ENCODE data around the gene RABGAP1. TPM values are rescaled to one million over a fixed set of nuclear protein-coding genes. Genes with fewer than 3 reads are reported as not detected.

The RABGAP1 gene
- total and polyA plus RNA-seq, 10 of the 15 experiments (the other 5 are each of a cell fraction or from before 2014, with no cell fraction given): 2.6 to 31.6 (median 12.5) TPM

- Histone ChIP-seq H3K79me2 (ENCODE audit: control insufficient read depth, insufficient read depth, low read length) (no peaks in the 10 kb centered on the region), H3K27ac (ENCODE audit: control insufficient read depth, insufficient read depth) (no peak overlapping the region), H2AFZ (ENCODE audit: control insufficient read depth, low read depth, low read length) (no peak overlapping the region), H3K9me3 (replicated peaks; ENCODE audit: control insufficient read depth, insufficient read depth, low read length) (no peaks in the 10 kb centered on the region), H3K4me1 (ENCODE audit: control insufficient read depth, insufficient read depth, low read length) (no peaks in the 10 kb centered on the region), H4K20me1 (ENCODE audit: control insufficient read depth, insufficient read depth) (no peaks in the 10 kb centered on the region), H3K9ac (ENCODE audit: control insufficient read depth, insufficient read depth, low read length) (no peak overlapping the region), H3K27me3 (replicated peaks in 1 of 2; ENCODE audit: control insufficient read depth in 2 of 2, insufficient read depth in 2 of 2, low read length in 1 of 2) (no peaks in the 10 kb centered on the region), H3K4me2 (ENCODE audit: control insufficient read depth, insufficient read depth) (no peak overlapping the region), H3K36me3 (ENCODE audit: control insufficient read depth in 2 of 2, insufficient read depth in 2 of 2, low read length in 1 of 2) (no peaks in the 10 kb centered on the region; a peak in 1 of 4 replicates), H3K4me3 (no peak overlapping the region)
- intact Hi-C loops (cut with micrococcal nuclease; ENCODE audit: unreplicated experiment): no loop called here
- ATAC-seq (no peak), DNase-seq (ENCODE audit: low read depth, low spot score) (no peak), FAIRE-seq (no peak)
- POLR2A ChIA-PET: interaction anchor here (0.5 to 0.6 kb wide), 2 partner anchors 103 to 306 kb away, joined by 3 read pairs; no protein-coding TSS in a partner anchor
- in situ Hi-C loops (cut with MboI): no loop called here
- CTCF ChIA-PET: interaction anchor here (0.6 to 1.4 kb wide), 5 partner anchors 12 to 155 kb away, joined by 3 to 6 read pairs (median 3); no protein-coding TSS in a partner anchor
- RAD21 ChIA-PET (ENCODE audit: unreplicated experiment): interaction anchor here (0.5 kb wide), 1 partner anchor 10 kb away, joined by 4 read pairs; no protein-coding TSS in a partner anchor
- TF ChIP-seq CHD1 (IDR thresholded peaks at IDR 0.05; ENCODE audit: low read depth, low read length): no peak
- TF ChIP-seq HDAC6 (IDR thresholded peaks at IDR 0.05; ENCODE audit: unreplicated experiment): no peak
- TF ChIP-seq BMI1 (IDR thresholded peaks at IDR 0.05; ENCODE audit: borderline replicate concordance): no peak
- TF ChIP-seq HCFC1 (IDR thresholded peaks at IDR 0.05; ENCODE audit: low read length): no peak
- no peak for TF ChIP-seq IRF4 (IDR thresholded peaks at IDR 0.05; ENCODE audit: low read depth, low read length)
- TF ChIP-seq TBL1XR1 (IDR thresholded peaks at IDR 0.05; ENCODE audit: low read depth, low read length): no peak
- no peak for TF ChIP-seq IKZF2 (IDR thresholded peaks at IDR 0.05)
- TF ChIP-seq, protein P1, sequence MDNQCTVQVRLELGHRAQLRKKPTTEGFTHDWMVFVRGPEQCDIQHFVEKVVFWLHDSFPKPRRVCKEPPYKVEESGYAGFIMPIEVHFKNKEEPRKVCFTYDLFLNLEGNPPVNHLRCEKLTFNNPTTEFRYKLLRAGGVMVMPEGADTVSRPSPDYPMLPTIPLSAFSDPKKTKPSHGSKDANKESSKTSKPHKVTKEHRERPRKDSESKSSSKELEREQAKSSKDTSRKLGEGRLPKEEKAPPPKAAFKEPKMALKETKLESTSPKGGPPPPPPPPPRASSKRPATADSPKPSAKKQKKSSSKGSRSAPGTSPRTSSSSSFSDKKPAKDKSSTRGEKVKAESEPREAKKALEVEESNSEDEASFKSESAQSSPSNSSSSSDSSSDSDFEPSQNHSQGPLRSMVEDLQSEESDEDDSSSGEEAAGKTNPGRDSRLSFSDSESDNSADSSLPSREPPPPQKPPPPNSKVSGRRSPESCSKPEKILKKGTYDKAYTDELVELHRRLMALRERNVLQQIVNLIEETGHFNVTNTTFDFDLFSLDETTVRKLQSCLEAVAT (IDR thresholded peaks at IDR 0.05): no peak
- no peak for TF ChIP-seq SIX5 (IDR thresholded peaks at IDR 0.05; ENCODE audit: low read depth, low read length, severe bottlenecking)
- TF ChIP-seq CHD4 (IDR thresholded peaks at IDR 0.05): no peak
- TF ChIP-seq GATAD2B (conservative IDR thresholded peaks at IDR 0.05; ENCODE audit: low read depth): no peak
- no peak for TF ChIP-seq LARP7 (IDR thresholded peaks at IDR 0.05)
- no peak for TF ChIP-seq EGR1 (IDR thresholded peaks at IDR 0.05; ENCODE audit: borderline replicate concordance in 1 of 2, low read depth in 2 of 2, low read length in 2 of 2)
- TF ChIP-seq, protein P2, sequence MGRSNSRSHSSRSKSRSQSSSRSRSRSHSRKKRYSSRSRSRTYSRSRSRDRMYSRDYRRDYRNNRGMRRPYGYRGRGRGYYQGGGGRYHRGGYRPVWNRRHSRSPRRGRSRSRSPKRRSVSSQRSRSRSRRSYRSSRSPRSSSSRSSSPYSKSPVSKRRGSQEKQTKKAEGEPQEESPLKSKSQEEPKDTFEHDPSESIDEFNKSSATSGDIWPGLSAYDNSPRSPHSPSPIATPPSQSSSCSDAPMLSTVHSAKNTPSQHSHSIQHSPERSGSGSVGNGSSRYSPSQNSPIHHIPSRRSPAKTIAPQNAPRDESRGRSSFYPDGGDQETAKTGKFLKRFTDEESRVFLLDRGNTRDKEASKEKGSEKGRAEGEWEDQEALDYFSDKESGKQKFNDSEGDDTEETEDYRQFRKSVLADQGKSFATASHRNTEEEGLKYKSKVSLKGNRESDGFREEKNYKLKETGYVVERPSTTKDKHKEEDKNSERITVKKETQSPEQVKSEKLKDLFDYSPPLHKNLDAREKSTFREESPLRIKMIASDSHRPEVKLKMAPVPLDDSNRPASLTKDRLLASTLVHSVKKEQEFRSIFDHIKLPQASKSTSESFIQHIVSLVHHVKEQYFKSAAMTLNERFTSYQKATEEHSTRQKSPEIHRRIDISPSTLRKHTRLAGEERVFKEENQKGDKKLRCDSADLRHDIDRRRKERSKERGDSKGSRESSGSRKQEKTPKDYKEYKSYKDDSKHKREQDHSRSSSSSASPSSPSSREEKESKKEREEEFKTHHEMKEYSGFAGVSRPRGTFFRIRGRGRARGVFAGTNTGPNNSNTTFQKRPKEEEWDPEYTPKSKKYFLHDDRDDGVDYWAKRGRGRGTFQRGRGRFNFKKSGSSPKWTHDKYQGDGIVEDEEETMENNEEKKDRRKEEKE (IDR thresholded peaks at IDR 0.05): no peak
- SMC1A ChIA-PET (ENCODE audit: uncharacterized antibody, unreplicated experiment): interaction anchor here (0.7 to 1.6 kb wide), 4 partner anchors 22 to 297 kb away, joined by 3 read pairs; no protein-coding TSS in a partner anchor
- no TSS peak for BruUV-seq (replicated peaks)
Measured at GRCh38 chr9:123053046-123053445, 112.2 kb downstream of the RABGAP1 start.
